Measurements from ENCODE around the gene INTS4.
A peak's percentile ranks its signal among the peaks of the same experiment; 100 is the strongest.
"Not testable (repeated sequence)": the region's sequence is repeated elsewhere in the genome, so short reads cannot be mapped to it uniquely, and the experiment has no call there.

Gene INTS4

DNA sequence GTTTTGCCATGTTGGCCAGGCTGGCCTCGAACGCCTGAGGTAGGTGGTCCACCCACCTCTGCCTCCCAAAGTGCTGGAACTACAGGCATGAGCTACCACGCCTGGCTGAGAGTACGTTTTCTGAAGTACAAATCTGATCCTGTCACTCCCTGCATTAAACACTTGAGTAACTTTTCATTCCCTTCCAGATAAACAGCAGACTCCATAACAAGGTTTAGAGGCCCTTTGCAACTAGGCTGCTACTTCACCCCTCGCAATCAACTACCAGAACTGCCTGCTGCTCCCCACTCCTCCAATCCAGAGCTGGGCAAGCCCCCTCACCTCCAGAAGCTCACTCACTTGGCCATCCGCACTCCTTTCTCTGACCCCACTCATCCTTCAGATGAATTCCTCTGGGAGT, 27.1 kb upstream of the INTS4 start:
- Histone ChIP-seq H3K36me3 (ENCODE audit: control insufficient read depth, low read depth, low read length) (peaks cover 2% of the 10 kb centered on the region), H3K4me1 (ENCODE audit: control insufficient read depth, low read depth, low read length) (peaks cover 6% of the 10 kb centered on the region), H3K9ac (ENCODE audit: low read length) (no peak overlapping the region), H3K27me3 (ENCODE audit: control insufficient read depth, insufficient read depth, low read length) (no peaks in the 10 kb centered on the region), H3K9me3 (ENCODE audit: control insufficient read depth, low read depth, low read length) (no peaks in the 10 kb centered on the region), H3K4me3 (ENCODE audit: low read length) (no peak overlapping the region), H3K27ac (ENCODE audit: low read length) (no peak overlapping the region)

DNA sequence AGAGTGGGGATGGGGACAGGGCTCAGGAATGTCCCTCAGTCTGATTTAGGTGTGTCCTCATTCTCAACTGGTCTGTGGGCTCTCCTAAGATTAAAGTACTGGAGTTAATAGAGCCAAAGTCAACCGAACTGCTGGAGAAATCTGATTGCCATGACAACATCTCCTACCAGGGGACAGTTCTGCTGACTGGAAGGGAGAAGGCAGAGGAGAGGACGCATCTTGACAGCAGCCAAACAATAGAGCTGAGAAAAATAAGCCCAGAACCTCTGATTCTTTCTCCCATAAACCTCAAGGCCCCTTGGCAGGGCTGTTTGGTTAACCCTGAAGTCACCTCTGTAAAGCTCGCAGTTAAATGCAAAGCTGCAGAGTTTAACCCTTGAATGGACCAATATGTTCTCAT, 25.8 kb upstream of the INTS4 start:
- H3K36me3 ChIP-seq (ENCODE audit: control insufficient read depth, low read depth, low read length): peaks cover 15% of the 10 kb centered on the region
- no peak overlapping the region for H3K27ac ChIP-seq (ENCODE audit: low read length)
- no peak overlapping the region for H3K4me3 ChIP-seq (ENCODE audit: low read length)
- H3K27me3 ChIP-seq (ENCODE audit: control insufficient read depth, insufficient read depth, low read length): no peaks in the 10 kb centered on the region
- no peaks in the 10 kb centered on the region for H3K9me3 ChIP-seq (ENCODE audit: control insufficient read depth, low read depth, low read length)
- no peak overlapping the region for H3K9ac ChIP-seq (ENCODE audit: low read length)
- H3K4me1 ChIP-seq (ENCODE audit: control insufficient read depth, low read depth, low read length): peaks cover 6% of the 10 kb centered on the region

DNA sequence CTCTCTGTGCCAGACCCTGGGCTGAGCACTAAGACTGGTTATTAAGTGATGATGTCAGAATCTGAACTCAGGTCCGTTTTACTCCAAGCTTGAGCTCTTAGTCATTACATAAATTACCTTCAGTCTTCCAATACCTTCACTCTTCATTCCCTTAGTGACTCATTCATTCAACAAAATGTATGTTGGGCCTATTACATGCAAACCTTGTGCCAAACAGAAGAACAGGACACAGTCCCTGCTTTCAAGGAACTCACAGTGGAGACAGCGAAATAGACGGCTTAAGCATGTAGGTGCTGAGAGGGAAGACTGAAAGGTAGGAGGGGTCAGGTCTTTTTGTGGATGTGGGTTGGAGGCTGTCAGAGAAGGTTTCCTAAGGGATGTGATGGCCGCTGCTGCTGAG, 25.3 kb upstream of the INTS4 start:
- Histone ChIP-seq H3K9me3 (ENCODE audit: control insufficient read depth, low read depth, low read length) (no peaks in the 10 kb centered on the region), H3K4me1 (ENCODE audit: control insufficient read depth, low read depth, low read length) (peaks cover 6% of the 10 kb centered on the region), H3K27ac (ENCODE audit: low read length) (no peak overlapping the region), H3K36me3 (ENCODE audit: control insufficient read depth, low read depth, low read length) (peaks cover 15% of the 10 kb centered on the region), H3K4me3 (ENCODE audit: low read length) (no peak overlapping the region), H3K27me3 (ENCODE audit: control insufficient read depth, insufficient read depth, low read length) (no peaks in the 10 kb centered on the region), H3K9ac (ENCODE audit: low read length) (no peak overlapping the region)

DNA sequence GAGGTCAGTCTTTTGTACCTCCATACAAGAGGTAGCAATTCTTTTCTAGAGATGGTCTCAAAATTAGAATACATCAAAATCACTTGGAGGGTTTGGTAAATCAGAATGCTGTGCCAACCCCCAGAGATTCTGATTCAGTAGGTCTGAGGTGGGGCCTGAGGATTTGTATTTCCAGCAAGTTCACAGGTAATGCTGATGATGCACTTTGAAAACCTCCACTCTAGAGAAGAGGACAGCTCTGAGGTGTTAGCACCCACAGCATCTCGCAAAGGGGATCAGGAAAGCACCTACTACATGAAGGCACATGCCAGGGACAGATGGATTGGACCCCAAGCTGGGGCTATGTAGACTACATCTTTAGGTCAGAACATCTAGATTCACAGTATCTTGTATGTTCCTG, 21.4 kb upstream of the INTS4 start:
- Histone ChIP-seq H3K27ac (ENCODE audit: low read length) (no peak overlapping the region), H3K36me3 (ENCODE audit: control insufficient read depth, low read depth, low read length) (peaks cover 15% of the 10 kb centered on the region), H3K4me1 (ENCODE audit: control insufficient read depth, low read depth, low read length) (peaks cover 3% of the 10 kb centered on the region), H3K9ac (ENCODE audit: low read length) (no peak overlapping the region), H3K4me3 (ENCODE audit: low read length) (no peak overlapping the region), H3K9me3 (ENCODE audit: control insufficient read depth, low read depth, low read length) (no peaks in the 10 kb centered on the region), H3K27me3 (ENCODE audit: control insufficient read depth, insufficient read depth, low read length) (no peaks in the 10 kb centered on the region)

DNA sequence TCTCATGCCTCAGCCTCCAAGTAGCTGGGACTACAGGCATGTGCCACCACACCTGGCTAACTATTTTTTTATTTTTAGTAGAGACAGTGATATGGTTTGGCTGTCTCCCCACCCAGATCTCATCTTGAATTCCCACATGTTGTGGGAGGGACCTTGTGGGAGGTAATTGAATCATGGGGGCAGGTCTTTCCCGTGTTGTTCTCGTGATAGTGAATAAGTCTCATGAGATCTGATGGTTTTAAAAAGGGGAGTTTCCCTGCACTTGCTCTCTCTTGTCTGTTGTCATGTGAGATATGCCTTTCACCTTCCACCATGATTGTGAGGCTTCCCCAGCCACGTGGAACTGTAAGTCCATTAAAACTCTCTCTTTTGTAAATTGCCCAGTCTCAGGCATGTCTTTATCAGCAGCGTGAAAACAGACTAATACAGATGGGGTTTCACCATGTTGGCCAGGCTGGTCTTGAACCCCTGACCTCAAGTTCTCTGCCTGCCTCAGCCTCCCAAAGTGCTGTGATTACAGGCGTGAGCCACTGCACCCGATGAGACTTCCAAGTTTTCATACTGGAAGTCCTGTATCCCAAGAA, 20.6 kb upstream of the INTS4 start:
- not testable (repeated sequence) for H3K4me1 ChIP-seq (ENCODE audit: control insufficient read depth, low read depth, low read length); H3K9ac ChIP-seq (ENCODE audit: low read length); H3K9me3 ChIP-seq (ENCODE audit: control insufficient read depth, low read depth, low read length); H3K27ac ChIP-seq (ENCODE audit: low read length); H3K27me3 ChIP-seq (ENCODE audit: control insufficient read depth, insufficient read depth, low read length); H3K4me3 ChIP-seq (ENCODE audit: low read length)
- H3K36me3 ChIP-seq (ENCODE audit: control insufficient read depth, low read depth, low read length): peaks cover 15% of the 10 kb centered on the region

DNA sequence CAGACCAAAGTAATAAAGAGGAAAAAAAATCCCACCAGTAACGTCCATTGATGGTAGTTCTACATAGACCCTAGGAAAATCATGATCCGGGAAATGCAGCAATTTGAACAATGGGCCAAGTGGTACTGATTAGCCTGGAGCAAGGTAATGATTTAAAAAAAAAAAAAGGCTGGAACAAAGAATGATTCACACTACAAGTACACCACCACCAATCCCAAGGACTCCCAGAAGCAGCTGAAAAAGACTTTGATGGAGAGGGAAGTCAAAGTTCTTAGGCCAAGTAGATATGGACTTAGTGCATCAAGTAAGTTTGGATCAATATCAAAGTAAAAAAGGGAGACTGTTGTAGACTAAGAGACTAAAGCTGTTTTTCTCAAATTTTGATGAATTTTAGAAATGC, 16.8 kb upstream of the INTS4 start:
- H3K9me3 ChIP-seq (ENCODE audit: control insufficient read depth, low read depth, low read length): no peaks in the 10 kb centered on the region
- H3K4me1 ChIP-seq (ENCODE audit: control insufficient read depth, low read depth, low read length): no peaks in the 10 kb centered on the region
- no peak overlapping the region for H3K9ac ChIP-seq (ENCODE audit: low read length)
- H3K27ac ChIP-seq (ENCODE audit: low read length): no peak overlapping the region
- H3K36me3 ChIP-seq (ENCODE audit: control insufficient read depth, low read depth, low read length): peaks cover 10% of the 10 kb centered on the region
- no peaks in the 10 kb centered on the region for H3K27me3 ChIP-seq (ENCODE audit: control insufficient read depth, insufficient read depth, low read length)
- H3K4me3 ChIP-seq (ENCODE audit: low read length): no peak overlapping the region

DNA sequence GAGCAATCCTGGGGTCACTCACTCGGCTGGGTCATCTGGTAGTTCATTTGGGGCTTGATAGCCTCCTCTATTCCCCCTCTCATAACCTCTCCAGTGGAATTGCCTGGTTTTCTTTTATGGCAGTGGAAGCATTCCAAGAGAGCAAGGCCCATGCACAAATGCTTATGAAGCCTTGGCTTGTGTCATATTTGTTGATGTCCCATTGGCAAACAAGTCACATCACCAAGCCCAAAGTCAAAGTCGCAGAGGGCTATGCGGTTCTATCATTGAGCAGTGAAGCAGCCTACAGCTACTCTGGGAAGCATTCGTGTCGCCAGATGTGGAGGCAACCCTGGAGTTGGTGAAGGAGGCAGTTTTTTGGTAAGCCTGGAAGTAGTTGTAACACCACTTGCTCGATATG, 16.3 kb upstream of the INTS4 start:
- H3K9me3 ChIP-seq (ENCODE audit: control insufficient read depth, low read depth, low read length): no peaks in the 10 kb centered on the region
- H3K27ac ChIP-seq (ENCODE audit: low read length): no peak overlapping the region
- H3K9ac ChIP-seq (ENCODE audit: low read length): no peak overlapping the region
- no peaks in the 10 kb centered on the region for H3K4me1 ChIP-seq (ENCODE audit: control insufficient read depth, low read depth, low read length)
- no peak overlapping the region for H3K4me3 ChIP-seq (ENCODE audit: low read length)
- no peaks in the 10 kb centered on the region for H3K27me3 ChIP-seq (ENCODE audit: control insufficient read depth, insufficient read depth, low read length)
- H3K36me3 ChIP-seq (ENCODE audit: control insufficient read depth, low read depth, low read length): peaks cover 5% of the 10 kb centered on the region

DNA sequence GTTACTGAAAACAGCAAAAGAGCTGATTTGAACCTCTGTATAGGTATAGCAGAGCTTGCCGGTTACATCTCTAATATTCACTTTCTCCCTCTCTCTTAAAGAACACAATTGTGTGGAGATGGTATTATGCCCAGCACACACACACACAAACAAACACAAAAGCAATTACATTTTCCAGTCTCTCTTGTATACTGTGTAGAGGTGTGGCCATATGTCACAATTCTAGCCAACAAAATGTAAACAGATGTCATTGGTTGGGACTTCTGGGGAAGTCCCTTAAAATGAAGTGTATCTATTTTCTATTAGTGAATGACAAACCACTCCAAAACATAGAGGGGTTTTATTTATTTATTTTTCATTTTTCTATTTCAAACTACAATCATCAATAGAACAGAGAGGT, 15.8 kb upstream of the INTS4 start:
- Histone ChIP-seq H3K9ac (ENCODE audit: low read length) (no peak overlapping the region), H3K4me1 (ENCODE audit: control insufficient read depth, low read depth, low read length) (no peaks in the 10 kb centered on the region), H3K27ac (ENCODE audit: low read length) (no peak overlapping the region), H3K36me3 (ENCODE audit: control insufficient read depth, low read depth, low read length) (peaks cover under 1% of the 10 kb centered on the region), H3K27me3 (ENCODE audit: control insufficient read depth, insufficient read depth, low read length) (no peaks in the 10 kb centered on the region), H3K4me3 (ENCODE audit: low read length) (no peak overlapping the region), H3K9me3 (ENCODE audit: control insufficient read depth, low read depth, low read length) (no peaks in the 10 kb centered on the region)

DNA sequence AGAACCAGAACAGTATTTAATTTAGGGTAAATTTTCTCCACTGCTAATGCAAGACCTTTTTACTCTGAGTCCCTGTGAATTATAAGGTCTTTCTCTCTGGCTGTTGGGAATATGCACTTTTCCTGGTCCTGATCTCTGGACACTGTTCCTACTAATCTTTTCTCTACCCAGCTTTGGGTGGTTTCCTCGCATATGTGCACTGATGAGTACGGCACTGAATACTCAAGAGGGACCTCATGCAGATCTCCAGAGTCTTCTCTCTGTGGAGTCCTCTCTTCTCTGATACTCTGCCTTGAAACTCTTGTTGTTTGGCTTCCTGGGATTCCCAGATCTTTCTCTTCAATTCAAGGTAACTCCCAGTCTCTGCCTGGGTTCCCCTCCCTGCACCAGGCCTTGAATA, 14.6 kb upstream of the INTS4 start:
- Histone ChIP-seq H3K9ac (ENCODE audit: low read length) (no peak overlapping the region), H3K27ac (ENCODE audit: low read length) (no peak overlapping the region), H3K9me3 (ENCODE audit: control insufficient read depth, low read depth, low read length) (no peaks in the 10 kb centered on the region), H3K27me3 (ENCODE audit: control insufficient read depth, insufficient read depth, low read length) (no peaks in the 10 kb centered on the region), H3K4me3 (ENCODE audit: low read length) (no peak overlapping the region), H3K36me3 (ENCODE audit: control insufficient read depth, low read depth, low read length) (no peaks in the 10 kb centered on the region), H3K4me1 (ENCODE audit: control insufficient read depth, low read depth, low read length) (no peaks in the 10 kb centered on the region)

DNA sequence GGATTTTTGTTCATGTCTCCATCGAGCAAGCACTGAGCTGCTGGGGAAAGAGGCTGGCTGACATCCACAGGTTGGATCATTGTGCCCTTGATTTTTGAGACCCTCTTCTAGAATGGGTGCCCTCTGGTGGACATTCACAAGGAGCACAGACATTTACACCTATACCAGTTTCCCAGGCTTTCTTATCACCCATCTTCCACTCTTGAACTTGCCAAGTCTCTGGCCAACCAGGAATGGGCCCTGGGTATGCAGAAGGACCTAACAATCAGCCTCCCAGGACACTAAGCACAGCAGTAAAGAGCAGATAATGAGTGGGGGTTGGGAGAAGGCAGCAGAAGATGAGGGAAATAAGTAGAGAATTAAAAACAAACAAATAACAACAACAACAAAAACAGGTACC, 5.7 kb upstream of the INTS4 start:
- H3K9ac ChIP-seq (ENCODE audit: low read length): no peak overlapping the region
- H3K4me1 ChIP-seq (ENCODE audit: control insufficient read depth, low read depth, low read length): peaks cover 2% of the 10 kb centered on the region
- no peak overlapping the region for H3K4me3 ChIP-seq (ENCODE audit: low read length)
- no peaks in the 10 kb centered on the region for H3K27me3 ChIP-seq (ENCODE audit: control insufficient read depth, insufficient read depth, low read length)
- no peaks in the 10 kb centered on the region for H3K9me3 ChIP-seq (ENCODE audit: control insufficient read depth, low read depth, low read length)
- H3K36me3 ChIP-seq (ENCODE audit: control insufficient read depth, low read depth, low read length): no peaks in the 10 kb centered on the region
- no peak overlapping the region for H3K27ac ChIP-seq (ENCODE audit: low read length)

DNA sequence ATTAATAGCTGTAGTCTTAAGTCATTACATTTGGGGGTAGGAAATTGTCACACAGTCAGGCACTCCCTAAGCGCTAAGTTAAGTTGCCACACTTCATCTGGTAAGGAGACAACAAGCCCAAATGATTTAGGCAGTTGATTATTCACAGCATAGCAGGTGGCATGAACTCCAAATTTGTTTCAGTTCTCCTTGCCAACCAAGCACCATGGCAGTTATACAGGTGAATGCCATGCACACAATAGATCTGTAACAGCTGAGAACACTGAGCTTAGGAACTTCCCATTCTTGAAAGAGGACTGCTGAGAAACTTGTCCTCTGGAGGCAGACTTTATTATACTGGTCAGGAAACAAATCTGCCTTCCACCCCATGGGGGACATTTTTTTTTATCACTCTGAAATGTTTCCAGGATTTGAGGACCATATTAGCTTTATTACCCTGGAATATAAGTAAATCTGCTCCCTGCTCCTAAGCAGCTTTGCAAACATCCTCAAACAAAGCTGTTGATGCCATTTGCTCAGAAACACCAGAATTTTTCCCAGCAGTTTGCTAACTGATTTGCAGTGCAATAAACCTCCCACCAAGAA, 5.1 kb upstream of the INTS4 start:
- no peaks in the 10 kb centered on the region for H3K9me3 ChIP-seq (ENCODE audit: control insufficient read depth, low read depth, low read length)
- H3K4me3 ChIP-seq (ENCODE audit: low read length): no peak overlapping the region

DNA sequence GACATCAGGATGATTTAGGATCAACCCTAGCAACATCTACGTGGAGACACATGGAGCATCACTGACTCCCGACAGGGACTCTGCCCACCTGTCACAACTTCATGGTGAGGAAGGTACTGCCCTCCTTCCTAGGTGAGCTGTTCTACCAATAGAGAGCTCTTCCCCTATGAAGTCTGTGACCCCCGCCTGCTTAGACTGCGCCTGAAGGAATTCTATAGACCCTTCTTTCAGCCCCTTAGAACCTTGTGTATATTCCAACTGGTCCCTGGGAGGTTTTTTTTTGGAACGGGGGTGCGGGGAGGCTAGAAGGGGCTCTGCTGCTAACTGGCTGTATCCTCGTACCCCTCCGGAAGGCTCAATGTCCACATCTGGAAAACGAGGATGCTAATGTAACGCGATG, 566 bp downstream of the INTS4 start:
- Histone ChIP-seq H3K9ac (ENCODE audit: low read length) (peak overlapping the region; percentile 78), H3K4me1 (ENCODE audit: control insufficient read depth, low read depth, low read length) (peaks cover 8% of the 10 kb centered on the region), H3K27ac (ENCODE audit: low read length) (no peak overlapping the region), H3K4me3 (ENCODE audit: low read length) (peak overlapping the region; percentile 97), H3K36me3 (ENCODE audit: control insufficient read depth, low read depth, low read length) (peaks cover 6% of the 10 kb centered on the region), H3K9me3 (ENCODE audit: control insufficient read depth, low read depth, low read length) (no peaks in the 10 kb centered on the region), H3K27me3 (ENCODE audit: control insufficient read depth, insufficient read depth, low read length) (no peaks in the 10 kb centered on the region)

More for the DNA sequence above, 5.1 kb upstream of the INTS4 start:
- no peak overlapping the region for H3K9ac ChIP-seq (ENCODE audit: low read length)
- no peak overlapping the region for H3K27ac ChIP-seq (ENCODE audit: low read length)
- no peaks in the 10 kb centered on the region for H3K36me3 ChIP-seq (ENCODE audit: control insufficient read depth, low read depth, low read length)
- peaks cover 4% of the 10 kb centered on the region for H3K4me1 ChIP-seq (ENCODE audit: control insufficient read depth, low read depth, low read length)
- H3K27me3 ChIP-seq (ENCODE audit: control insufficient read depth, insufficient read depth, low read length): no peaks in the 10 kb centered on the region
